Panc1 (cell line): ENCODE measurements around the gene SEMA4A. TPM values are rescaled to one million over a fixed set of nuclear protein-coding genes. Genes with fewer than 3 reads are reported as not detected.

Experiments
- ATAC-seq: fragments of 200-7000 bp; cut with Tn5 transposase; 2 replicates; pipeline ENCODE4 v1.9.1; 2020; ENCODE audit warnings: mild to moderate bottlenecking, moderate library complexity
- BruUV-seq: library from RNA; stranded (reverse); fragments of 400-500 nt; replicated peaks from 2 replicates; lab custom pipeline; 2021; lab: Mats Ljungman, UMichigan
- CTCF ChIA-PET: fragments of 300-600 bp; sonication (Branson Sonifier 250); formaldehyde crosslinking; loops from one replicate; lab custom pipeline; 2022; ENCODE audit warnings: antibody characterized with exemption; lab: Charles Lee
- POLR2A ChIA-PET: fragments of 300-600 bp; sonication (Branson Sonifier 250); formaldehyde crosslinking; loops from one replicate; lab custom pipeline; 2022; ENCODE audit warnings: antibody characterized with exemption; lab: Charles Lee
- DNase-seq: peaks from one replicate; pipeline ENCODE4 v3.0.0-alpha.2; 2010; ENCODE audit warnings: low read depth, low spot score
- H3K27ac ChIP-seq: 2 replicates; pipeline ENCODE4 v1.5.1; 2011; ENCODE audit warnings: mild to moderate bottlenecking, low read length, inconsistent platforms
- H3K27me3 ChIP-seq: fragments of 200-500 bp; sonication (Bioruptor generic); 2 replicates; pipeline ENCODE4 v1.6.0; 2014; ENCODE audit warnings: low read length, inconsistent platforms; ENCODE audit not compliant: control insufficient read depth, insufficient read depth
- H3K36me3 ChIP-seq: fragments of 200-500 bp; sonication (Bioruptor generic); 2 replicates; pipeline ENCODE4 v1.5.1; 2014; ENCODE audit warnings: inconsistent platforms, mild to moderate bottlenecking, low read length, moderate library complexity; ENCODE audit not compliant: control insufficient read depth, insufficient read depth
- H3K4me1 ChIP-seq: 2 replicates; pipeline ENCODE4 v1.5.1; 2011; ENCODE audit warnings: inconsistent platforms, mild to moderate bottlenecking, low read length, moderate library complexity; ENCODE audit not compliant: control insufficient read depth, insufficient read depth
- H3K4me3 ChIP-seq, 2 experiments: 2 replicates each; pipeline ENCODE4 v1.5.1; 2011 to 2012; ENCODE audit warnings: low read depth in 2 of 2, low read length in 2 of 2, mild to moderate bottlenecking in 2 of 2, inconsistent platforms in 1 of 2, moderate library complexity in 1 of 2
- H3K9me3 ChIP-seq: fragments of 200-500 bp; sonication (Bioruptor generic); 2 replicates; pipeline ENCODE4 v1.5.1; 2014; ENCODE audit warnings: low read depth, mild to moderate bottlenecking, inconsistent platforms, low read length, moderate library complexity; ENCODE audit not compliant: control insufficient read depth, insufficient read depth
- CTCF ChIP-seq: fragments of 450-650 bp; IDR thresholded peaks from 2 replicates; pipeline ENCODE4 v1.5.1; 2017; ENCODE audit warnings: mild to moderate bottlenecking
- POLR2AphosphoS5 ChIP-seq: IDR thresholded peaks from 2 replicates; pipeline ENCODE4 v1.6.1; 2012; ENCODE audit warnings: mild to moderate bottlenecking, low read depth, low read length, moderate library complexity
- REST ChIP-seq, 2 experiments: IDR thresholded peaks; 2 replicates each; pipeline ENCODE4 v1.6.1; 2011 to 2012; ENCODE audit warnings: low read depth in 2 of 2, control low read depth in 1 of 2, low read length in 1 of 2, mild to moderate bottlenecking in 1 of 2, moderate library complexity in 1 of 2; ENCODE audit not compliant: insufficient read depth in 1 of 2
- SIN3A ChIP-seq: IDR thresholded peaks from 2 replicates; pipeline ENCODE4 v1.6.1; 2012; ENCODE audit warnings: low read depth, mild to moderate bottlenecking, low read length, moderate library complexity, borderline replicate concordance; ENCODE audit not compliant: insufficient read depth
- TCF7L2 ChIP-seq: IDR thresholded peaks from 2 replicates; pipeline ENCODE4 v1.6.1; 2011; ENCODE audit warnings: mild to moderate bottlenecking, low read depth, low read length, inconsistent platforms
- in situ Hi-C: cut with HindIII; loops from 2 replicates; pipeline ENCODE4 v1.10.0; 2016; ENCODE audit warnings: low sequenced_read_pairs, low pct_unique_long_range_greater_than_20kb
- intact Hi-C: fragments of 100-400 bp; cut with micrococcal nuclease; formaldehyde crosslinking; loops from one replicate; pipeline ENCODE4 v1.10.0; 2022; ENCODE audit not compliant: unreplicated experiment
- total RNA-seq: library from RNA; stranded (reverse); gene quantifications from one replicate; pipeline ENCODE4 v1.2.1, GENCODE V29; 2021; ENCODE audit not compliant: unreplicated experiment

Gene SEMA4A
- total RNA-seq, 1 experiment from 2014 or later, result 0.21 TPM

DNA sequence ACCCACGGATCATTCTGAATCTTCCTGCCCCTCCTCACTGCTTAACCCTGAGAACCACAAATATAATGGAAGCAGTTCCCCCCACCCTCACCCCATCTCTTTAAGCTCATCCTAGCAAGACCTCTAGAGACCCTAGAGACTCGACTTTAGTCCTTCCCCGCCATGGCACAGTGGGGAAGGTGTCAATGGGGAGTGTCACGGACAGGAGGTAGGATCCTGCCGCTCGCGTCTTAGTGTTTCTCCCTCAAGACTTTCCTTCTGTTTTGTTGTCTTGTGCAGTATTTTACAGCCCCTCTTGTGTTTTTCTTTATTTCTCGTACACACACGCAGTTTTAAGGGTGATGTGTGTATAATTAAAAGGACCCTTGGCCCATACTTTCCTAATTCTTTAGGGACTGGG is 58.7 kb downstream of the SEMA4A start:
- CTCF ChIA-PET, result interaction anchor here (1.3 kb wide), 1 partner anchor 13 kb away, joined by 5 read pairs; no protein-coding TSS in a partner anchor
- DNase-seq (no peak), ATAC-seq (no peak)
- peaks cover 7% of the 10 kb centered on the region; the same call in 1 of the 2 replicates for H3K4me1 ChIP-seq
- no peak for TF ChIP-seq SIN3A
- no peak for TF ChIP-seq TCF7L2
- no peak for TF ChIP-seq CTCF
- no peak for TF ChIP-seq POLR2AphosphoS5
- no peak for TF ChIP-seq REST (IDR thresholded peaks at IDR 0.05; ENCODE audit: insufficient read depth in 1 of 2, low read depth in 2 of 2, low read length in 1 of 2)
- H3K9me3 ChIP-seq, result no peaks in the 10 kb centered on the region
- POLR2A ChIA-PET, result no interaction called here
- intact Hi-C loops, result loop anchor here (5.0 kb wide), 1 partner anchor 115 kb away; no protein-coding TSS in a partner anchor
- peak overlapping the region; percentile 76 to 94 for H3K4me3 ChIP-seq
- H3K27me3 ChIP-seq, result no peaks in the 10 kb centered on the region
- peak overlapping the region; percentile 97 for H3K27ac ChIP-seq
- H3K36me3 ChIP-seq, result peaks cover 3% of the 10 kb centered on the region; the same call in 1 of the 2 replicates
- in situ Hi-C loops, result no loop called here
- no TSS peak for BruUV-seq

- no peak for TF ChIP-seq SIN3A
- TF ChIP-seq CTCF, result no peak
- TF ChIP-seq TCF7L2, result 0 out of 2 replicates have a peak, but pooled peaks have one; percentile 49
- peak; percentile 95 for TF ChIP-seq POLR2AphosphoS5
- no peak for TF ChIP-seq REST (IDR thresholded peaks at IDR 0.05; ENCODE audit: insufficient read depth in 1 of 2, low read depth in 2 of 2, low read length in 1 of 2)
- Histone ChIP-seq H3K4me3 (peak within 1 kb of the TSS; percentile 76 to 94), H3K4me1 (peaks cover 7% of the 10 kb centered on the region; the same call in 1 of the 2 replicates), H3K27me3 (no peaks in the 10 kb centered on the region), H3K27ac (peak within 1 kb of the TSS; percentile 97), H3K36me3 (peaks cover 3% of the 10 kb centered on the region; the same call in 1 of the 2 replicates), H3K9me3 (no peaks in the 10 kb centered on the region)
- peak; percentile 90 for DNase-seq
- CTCF ChIA-PET, result interaction anchor here (0.6 to 1.3 kb wide), 5 partner anchors 11 to 109 kb away, joined by 3 to 11 read pairs (median 5); no protein-coding TSS in a partner anchor
- TSS peak; percentile 87 for BruUV-seq
- peak; percentile 97 for ATAC-seq
- intact Hi-C loops (loop anchor here (5.0 kb wide), 1 partner anchor 116 kb away; no protein-coding TSS in a partner anchor), in situ Hi-C loops (no loop called here)
- POLR2A ChIA-PET, result interaction anchor here (0.6 to 1.2 kb wide), 6 partner anchors 12 to 249 kb away, joined by 3 to 9 read pairs (median 7); partner anchors contain the start of gene SLC25A44
These were observed 59.7 kb downstream of the SEMA4A start, which contains the start of gene PMF1 for GRCh38 chr1:156212833-156213643. Gene PMF1, plus strand, starts transcription at chr1:156213007. Its CDS starts 9 bp downstream, at chr1:156213016.
